Left hindlimb (tissue), 1 donor: ENCODE data around the gene CYP27A1.

Experiments
- DNase-seq: peaks from one replicate; pipeline ENCODE4 v3.0.0-alpha.2; 2018

The CYP27A1 gene

GRCh38 chr2:218776488-218776887 is 5.5 kb upstream of the CYP27A1 start:
- no peak for DNase-seq

- no peak for DNase-seq
Observed at GRCh38 chr2:218777276-218777990, 4.5 kb upstream of the CYP27A1 start.

DNA sequence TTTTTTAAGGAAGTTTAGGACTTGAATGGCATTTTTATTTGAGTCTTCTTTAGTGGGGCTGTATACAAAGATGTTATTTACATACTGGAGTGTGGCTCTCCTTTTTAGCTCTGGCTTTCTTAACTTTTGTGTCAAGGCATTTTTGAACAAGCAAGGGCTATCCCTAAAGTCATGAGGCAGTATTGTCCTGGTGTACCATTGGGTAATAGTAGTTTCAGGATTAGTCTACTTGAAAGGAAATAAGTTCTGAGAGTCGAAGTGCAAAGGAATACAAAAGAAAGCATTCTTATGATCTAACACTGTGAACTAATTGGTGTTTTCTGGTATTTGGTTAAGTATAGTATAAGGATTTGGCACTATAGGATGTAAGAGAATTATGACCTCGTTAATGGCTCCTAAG is 1.9 kb upstream of the CYP27A1 start:
- DNase-seq, result no peak

DNA sequence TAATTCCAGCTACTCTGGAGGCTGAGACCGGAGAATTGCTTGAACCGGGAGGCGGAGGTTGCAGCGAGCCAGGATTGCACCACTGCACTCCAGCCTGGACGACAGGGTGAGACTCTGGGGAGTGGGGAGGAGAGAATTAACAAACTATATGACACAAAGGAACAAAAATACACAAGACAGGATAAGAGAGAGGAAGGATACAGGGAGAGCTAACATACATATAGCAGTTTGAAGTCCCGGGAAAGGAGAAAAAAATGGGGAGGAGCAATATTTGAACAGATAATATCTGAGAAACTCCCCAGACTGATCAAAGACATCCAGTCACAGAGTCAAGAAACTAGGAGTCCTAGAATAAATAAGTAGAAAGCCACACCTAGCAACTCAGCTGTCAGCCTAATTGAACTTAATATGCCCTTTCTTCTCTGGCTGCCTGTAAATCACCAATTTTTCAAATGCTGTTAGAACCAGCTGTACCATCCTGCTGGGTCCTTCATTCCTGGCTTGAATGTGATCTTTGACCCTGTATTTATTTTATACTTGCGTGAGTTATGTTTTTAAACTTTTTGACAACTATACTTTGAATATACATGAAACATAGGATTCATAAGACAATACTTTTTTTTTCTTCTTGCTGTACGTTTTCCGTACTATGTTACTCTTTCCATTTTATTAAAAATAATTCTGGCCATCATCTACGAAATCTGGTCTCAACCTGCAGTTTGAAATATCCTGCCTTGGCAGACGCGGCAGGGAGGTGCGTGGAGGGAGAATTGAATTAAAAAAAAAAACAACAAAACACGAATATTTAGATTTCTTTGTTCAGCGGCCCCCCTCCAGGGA is 876 bp upstream of the CYP27A1 start:
- DNase-seq, result no peak

GRCh38 chr2:218782528-218782844 is 539 bp downstream of the CYP27A1 start:
- DNase-seq, result no peak

- no peak for DNase-seq
Observed at GRCh38 chr2:218783688-218784087, 1.7 kb downstream of the CYP27A1 start.

DNA sequence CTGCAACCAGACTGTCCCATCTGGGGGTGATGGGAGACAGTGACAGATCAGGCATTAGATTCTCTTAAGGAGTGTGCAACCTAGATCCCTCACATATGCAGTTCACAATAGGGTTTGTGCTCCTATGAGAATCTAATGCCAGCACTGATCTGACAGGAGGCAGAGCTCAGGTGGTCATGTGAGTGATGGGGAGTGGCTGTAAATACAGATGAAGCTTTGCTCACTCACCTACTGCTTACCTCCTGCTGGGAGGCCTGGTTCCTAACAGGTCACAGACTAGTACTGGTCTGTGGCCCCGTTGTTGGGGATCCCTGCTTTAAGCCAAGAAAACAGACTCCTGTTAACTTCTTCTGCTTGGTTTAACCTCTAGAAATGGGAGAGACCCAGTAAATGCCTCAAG is 3.2 kb downstream of the CYP27A1 start:
- DNase-seq, result no peak

GRCh38 chr2:218786133-218786532 is 4.2 kb downstream of the CYP27A1 start:
- DNase-seq, result no peak

- no peak for DNase-seq
Observed at GRCh38 chr2:218788529-218789255, 6.7 kb downstream of the CYP27A1 start.

DNA sequence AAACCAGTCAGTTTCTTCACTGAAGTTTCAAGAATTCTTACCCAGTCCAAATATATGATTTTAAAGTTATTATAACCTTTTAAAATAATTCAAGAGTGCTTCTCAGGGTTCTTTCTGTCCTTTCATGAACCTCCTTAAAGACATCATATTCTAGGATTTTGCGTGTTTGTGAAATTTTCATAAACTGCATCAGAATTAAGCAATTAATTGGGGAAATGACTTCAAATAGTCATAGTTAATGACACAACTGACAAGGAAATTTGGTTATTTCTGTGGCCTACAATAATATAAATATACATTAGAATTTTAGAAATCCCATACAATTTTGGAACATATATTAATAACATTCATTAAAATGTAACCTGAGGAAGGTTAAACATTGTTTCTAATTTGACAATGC is 10.5 kb downstream of the CYP27A1 start:
- DNase-seq, result no peak

- no peak for DNase-seq
Observed at GRCh38 chr2:218796691-218797090, 14.7 kb downstream of the CYP27A1 start.

DNA sequence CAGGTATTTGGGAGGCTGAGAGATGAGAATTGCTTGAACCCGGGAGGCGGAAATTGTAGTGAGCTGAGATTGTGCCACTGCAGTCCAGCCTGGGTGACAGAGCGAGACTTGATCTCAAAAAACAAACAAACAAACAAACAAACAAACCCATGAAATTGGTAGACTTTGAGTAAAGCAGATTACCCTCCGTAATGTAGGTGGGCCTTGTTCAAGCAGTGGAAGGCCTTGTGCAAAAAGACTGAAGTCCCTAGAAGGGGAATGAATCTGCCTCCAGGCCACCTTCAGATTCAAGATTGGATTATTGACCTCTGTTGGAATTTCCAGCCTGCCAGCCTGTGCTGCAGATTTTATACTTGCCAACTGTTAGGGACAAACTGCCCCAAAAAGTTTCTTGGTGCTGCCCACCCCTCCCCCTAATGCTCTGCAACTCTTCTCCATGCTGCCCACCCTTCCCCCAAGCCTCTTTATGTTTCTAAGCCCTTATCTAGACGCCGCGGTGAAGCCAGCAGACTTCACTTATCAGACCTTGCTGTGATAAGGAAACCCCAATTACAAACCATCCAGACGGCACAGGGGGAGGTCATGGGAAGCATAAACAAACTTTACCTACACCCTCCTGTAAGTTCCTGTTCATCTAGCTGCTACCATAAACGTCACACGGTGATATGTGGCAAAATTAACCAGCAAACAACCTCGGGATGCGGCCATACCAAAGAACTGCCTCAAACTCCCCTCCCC is 17.0 kb downstream of the CYP27A1 start:
- DNase-seq, result no peak

DNA sequence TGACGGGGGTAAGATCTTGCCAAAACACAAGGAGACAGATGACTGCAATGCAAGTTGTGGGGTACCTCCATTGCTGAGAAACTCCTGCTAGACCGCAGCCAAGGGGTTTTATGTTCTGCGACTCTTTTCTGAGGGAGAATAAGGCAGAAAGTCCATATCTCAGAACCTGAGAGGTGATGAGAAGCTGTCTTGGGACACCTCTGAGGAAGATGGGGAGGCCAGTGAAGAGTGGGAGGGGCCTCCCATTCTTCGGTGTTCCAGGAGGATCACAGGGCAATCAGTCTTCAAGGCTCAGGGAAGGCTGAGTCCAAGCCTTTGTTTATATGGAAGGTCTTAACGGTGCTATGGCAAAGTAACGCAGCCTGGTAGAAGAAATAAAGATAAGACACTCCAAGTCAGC is 18.0 kb downstream of the CYP27A1 start:
- no peak for DNase-seq

- no peak for DNase-seq
Observed at GRCh38 chr2:218802386-218802994, 20.5 kb downstream of the CYP27A1 start.

DNA sequence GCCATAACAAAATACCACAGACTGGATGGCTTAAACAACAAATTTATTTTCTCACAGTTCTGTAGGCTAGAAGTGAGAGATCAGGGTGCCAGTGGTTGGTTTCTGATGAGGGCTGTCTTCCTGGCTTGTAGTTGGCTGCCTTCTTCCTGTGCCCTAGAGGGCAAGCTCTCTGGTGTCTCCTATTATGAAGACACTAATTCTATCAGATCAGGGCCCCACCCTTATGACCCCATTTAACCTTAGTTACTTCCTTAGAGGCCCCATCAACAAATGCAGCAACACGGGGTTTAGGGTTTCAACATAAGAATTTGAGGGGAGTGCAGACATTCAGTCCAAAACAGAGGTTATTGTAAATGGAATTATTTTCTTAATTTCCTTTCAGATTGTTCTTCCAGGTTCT is 22.9 kb downstream of the CYP27A1 start:
- no peak for DNase-seq

DNA sequence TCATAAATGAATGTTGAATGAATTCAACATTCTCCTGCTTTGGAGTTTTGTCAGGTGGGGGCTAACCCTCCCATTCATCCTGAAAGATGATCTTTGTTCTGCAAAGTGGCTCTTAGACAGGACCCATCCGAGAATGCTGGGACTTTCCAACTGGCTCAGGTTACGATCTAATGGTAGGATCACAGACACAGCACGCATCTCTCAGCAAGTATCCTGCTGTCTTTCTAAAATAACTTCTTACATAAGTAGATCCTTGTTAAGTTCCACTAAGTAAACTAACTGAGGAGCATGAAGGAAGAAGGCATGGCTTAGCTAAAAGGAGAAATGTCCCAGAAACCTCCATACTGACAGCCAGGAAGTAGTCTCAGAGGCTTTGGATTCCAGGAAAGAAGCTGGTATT is 23.7 kb downstream of the CYP27A1 start:
- DNase-seq, result no peak

DNA sequence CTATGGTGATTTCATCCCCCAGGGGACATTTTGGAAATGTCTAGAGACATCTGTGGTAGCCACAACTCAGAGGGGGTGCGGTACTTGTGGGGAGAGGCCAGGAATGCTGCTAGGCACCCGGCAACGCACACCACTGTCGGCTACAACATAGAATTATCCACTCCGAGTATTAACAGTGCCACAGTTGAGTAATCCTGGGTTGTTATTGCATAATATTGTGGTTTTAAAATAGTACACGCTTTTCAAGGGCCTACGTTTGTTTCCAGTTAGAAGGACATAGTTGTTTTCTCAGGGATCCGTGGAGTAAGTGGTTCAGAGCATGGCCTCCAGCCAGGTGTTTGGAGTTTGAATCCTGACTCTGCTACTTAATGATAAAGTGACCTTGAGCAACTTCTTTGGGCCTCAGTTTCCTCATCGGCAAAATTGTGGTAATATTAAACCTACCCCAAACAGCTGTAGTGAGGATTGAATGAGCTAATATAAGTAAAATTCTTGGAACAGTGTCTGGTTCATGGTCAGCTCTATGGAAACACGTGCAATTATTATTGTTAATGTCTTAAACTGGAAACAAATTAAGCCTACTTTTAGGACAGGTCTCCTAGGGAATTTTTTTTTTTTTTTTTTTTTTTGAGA is 24.5 kb downstream of the CYP27A1 start:
- DNase-seq, result peak; percentile 68

- no peak for DNase-seq
Observed at GRCh38 chr2:218807626-218808025, 25.7 kb downstream of the CYP27A1 start.

GRCh38 chr2:218809515-218809914 is 27.6 kb downstream of the CYP27A1 start:
- DNase-seq, result no peak

DNA sequence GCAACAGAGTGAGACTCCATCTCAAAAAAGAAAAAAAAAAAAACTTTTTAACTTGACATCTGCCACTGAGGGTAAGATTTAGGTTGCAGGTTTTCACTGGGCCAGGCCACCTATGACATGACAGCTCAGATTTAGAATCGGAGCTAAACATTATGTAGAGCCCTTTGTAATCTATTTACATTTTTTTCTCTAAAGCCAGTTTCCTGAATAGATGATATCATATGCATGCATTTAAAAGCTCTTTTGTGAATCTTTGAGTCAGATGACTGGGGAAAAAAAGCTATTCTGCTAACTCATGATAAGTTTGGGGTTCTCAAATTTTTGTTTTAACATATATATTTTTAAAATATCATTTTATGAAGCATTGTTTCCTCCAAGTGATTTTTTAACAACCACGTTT is 28.3 kb downstream of the CYP27A1 start:
- no peak for DNase-seq

DNA sequence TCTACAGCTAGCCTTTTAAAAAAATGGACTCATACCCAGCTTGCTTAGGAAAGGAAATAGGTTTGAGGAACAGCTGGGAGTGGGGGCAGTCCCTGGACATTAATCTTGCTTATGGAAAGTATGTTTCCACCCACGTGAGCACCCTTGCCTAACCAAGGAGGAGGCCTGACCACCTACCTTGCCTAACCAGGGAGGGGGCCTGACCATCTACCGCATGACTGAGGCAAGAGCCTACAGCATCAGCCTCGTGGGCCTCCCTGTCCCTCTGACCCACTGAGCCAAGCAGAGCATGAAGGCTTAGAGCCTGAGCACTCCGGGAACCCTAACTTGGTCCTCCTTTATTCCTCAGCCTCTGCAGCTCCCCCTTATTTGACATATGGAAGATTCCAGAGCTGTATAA is 29.4 kb downstream of the CYP27A1 start:
- no peak for DNase-seq

- DNase-seq, result no peak
Observed at GRCh38 chr2:218812096-218812815, 30.3 kb downstream of the CYP27A1 start.
